Nucleus accumbens (tissue), 56 donors: Measurements from ENCODE around the gene PES1.
"Not testable (repeated sequence)": the region's sequence is repeated elsewhere in the genome, so short reads cannot be mapped to it uniquely, and the experiment has no call there.

ENCODE experiments used
- DNase-seq, 56 donors: peaks; one replicate each; lab custom pipeline; 2025; lab: John Stamatoyannopoulos, UW

PES1 gene

GRCh38 chr22:30609260-30610185 is 17.8 kb upstream of the PES1 start:
- DNase-seq, result peak in 8 of 56 donors; percentile 1 to 17 (median 6)

- no peak for DNase-seq
These were observed 16.2 kb upstream of the PES1 start for GRCh38 chr22:30607939-30608338.

GRCh38 chr22:30607300-30607930 is 15.7 kb upstream of the PES1 start:
- no peak for DNase-seq

GRCh38 chr22:30606455-30607299 is 15.0 kb upstream of the PES1 start, which contains the start of gene TCN2:
TSS of gene TCN2 (plus strand) at chr22:30607174. CDS start at chr22:30607332, 158 bp downstream.
- DNase-seq, result peak; percentile 11 to 87 (median 71)

GRCh38 chr22:30605449-30606110 is 13.9 kb upstream of the PES1 start:
- DNase-seq, result peak in 20 of 56 donors; percentile 1 to 39 (median 10)

- no peak for DNase-seq
These were observed 13.0 kb upstream of the PES1 start for GRCh38 chr22:30604723-30605122.

- DNase-seq, result no peak
These were observed 12.1 kb upstream of the PES1 start for GRCh38 chr22:30603801-30604200.

- peak in 2 of 56 donors; percentile 7 for DNase-seq
These were observed 10.3 kb upstream of the PES1 start for GRCh38 chr22:30602049-30602448.

- no peak for DNase-seq
These were observed 9.8 kb upstream of the PES1 start for GRCh38 chr22:30601464-30601863.

GRCh38 chr22:30600921-30601320 is 9.2 kb upstream of the PES1 start:
- no peak for DNase-seq

GRCh38 chr22:30598986-30599385 is 7.3 kb upstream of the PES1 start:
- DNase-seq, result no peak

- DNase-seq, result no peak
These were observed 5.2 kb upstream of the PES1 start for GRCh38 chr22:30596886-30597285.

GRCh38 chr22:30596199-30596598 is 4.5 kb upstream of the PES1 start:
- DNase-seq, result no peak

- DNase-seq, result not testable (repeated sequence)
These were observed 627 bp upstream of the PES1 start for GRCh38 chr22:30592360-30592713.

- DNase-seq, result no peak
These were observed 521 bp downstream of the PES1 start for GRCh38 chr22:30591191-30591587.

GRCh38 chr22:30586414-30586813 is 5.3 kb downstream of the PES1 start:
- DNase-seq, result no peak

- no peak for DNase-seq
These were observed 7.3 kb downstream of the PES1 start for GRCh38 chr22:30584441-30584840.

GRCh38 chr22:30582788-30583545 is 8.7 kb downstream of the PES1 start:
- peak in 43 of 56 donors; percentile 5 to 72 (median 39) for DNase-seq

GRCh38 chr22:30582051-30582450 is 9.7 kb downstream of the PES1 start:
- DNase-seq, result no peak

GRCh38 chr22:30580896-30581295 is 10.8 kb downstream of the PES1 start:
- no peak for DNase-seq
